Neural progenitor cell (in vitro differentiated cells): ENCODE results near the gene REL. TPM values are rescaled to one million over a fixed set of nuclear protein-coding genes. Genes with fewer than 3 reads are reported as not detected.
"Not testable (repeated sequence)": the region's sequence is repeated elsewhere in the genome, so short reads cannot be mapped to it uniquely, and the experiment has no call there.

ENCODE experiments used
- DNase-seq: peaks from one replicate; pipeline ENCODE4 v3.0.0-alpha.2; 2016; ENCODE audit warnings: low spot score
- H2AFZ ChIP-seq: fragments of 200-600 bp; sonication (generic); replicated peaks from 2 replicates; pipeline ENCODE4 v1.6.1; 2016; ENCODE audit warnings: antibody characterized with exemption
- H3F3A ChIP-seq: fragments of 200-600 bp; sonication (generic); 2 replicates; pipeline ENCODE4 v1.6.1; 2016; ENCODE audit warnings: antibody characterized with exemption, low read depth
- H3K27ac ChIP-seq: fragments of 200-600 bp; sonication (generic); 2 replicates; pipeline ENCODE4 v1.5.1; 2016; ENCODE audit warnings: mild to moderate bottlenecking
- H3K27me3 ChIP-seq: fragments of 200-600 bp; sonication (generic); 2 replicates; pipeline ENCODE4 v1.6.1; 2016; ENCODE audit warnings: mild to moderate bottlenecking, moderate library complexity
- H3K36me3 ChIP-seq: fragments of 200-600 bp; sonication (generic); 2 replicates; pipeline ENCODE4 v1.5.1; 2016
- H3K4me1 ChIP-seq: fragments of 200-600 bp; sonication (generic); 2 replicates; pipeline ENCODE4 v1.6.1; 2016; ENCODE audit warnings: mixed run types
- H3K4me2 ChIP-seq: fragments of 200-600 bp; sonication (generic); 2 replicates; pipeline ENCODE4 v1.6.1; 2016
- H3K4me3 ChIP-seq: fragments of 200-600 bp; sonication (generic); 2 replicates; pipeline ENCODE4 v1.5.1; 2016
- H3K79me2 ChIP-seq: fragments of 200-600 bp; sonication (generic); 2 replicates; pipeline ENCODE4 v1.6.1; 2016; ENCODE audit warnings: low read depth
- H3K9ac ChIP-seq: fragments of 200-600 bp; sonication (generic); 2 replicates; pipeline ENCODE4 v1.6.1; 2016
- H3K9me3 ChIP-seq: fragments of 200-600 bp; sonication (generic); 2 replicates; pipeline ENCODE4 v1.5.1; 2016; ENCODE audit warnings: low read depth
- H4K20me1 ChIP-seq: fragments of 200-600 bp; sonication (generic); 2 replicates; pipeline ENCODE4 v1.6.1; 2016; ENCODE audit warnings: low read depth
- H3K27ac Mint-ChIP-seq: 3 replicates; pipeline ENCODE4 v1.8.0; 2021; ENCODE audit warnings: mixed read lengths
- H3K27me3 Mint-ChIP-seq: 2 replicates; pipeline ENCODE4 v1.8.0; 2022; ENCODE audit warnings: low read depth, mild to moderate bottlenecking, inconsistent platforms, moderate library complexity, mixed read lengths; ENCODE audit not compliant: insufficient read depth
- H3K36me3 Mint-ChIP-seq: 3 replicates; pipeline ENCODE4 v1.8.0; 2021; ENCODE audit warnings: mixed read lengths
- H3K4me1 Mint-ChIP-seq: 3 replicates; pipeline ENCODE4 v1.8.0; 2021; ENCODE audit warnings: mixed read lengths
- H3K4me3 Mint-ChIP-seq: 3 replicates; pipeline ENCODE4 v1.8.0; 2021; ENCODE audit warnings: mild to moderate bottlenecking, moderate library complexity, mixed read lengths
- H3K9me3 Mint-ChIP-seq: 3 replicates; pipeline ENCODE4 v1.8.0; 2020; ENCODE audit warnings: mixed read lengths
- EZH2 ChIP-seq: fragments of 200-600 bp; sonication (generic); IDR thresholded peaks from 2 replicates; pipeline ENCODE4 v1.6.1; 2017; ENCODE audit warnings: antibody characterized with exemption, mild to moderate bottlenecking, moderate library complexity
- EZH2phosphoT487 ChIP-seq: fragments of 200-600 bp; sonication (generic); IDR thresholded peaks from 2 replicates; pipeline ENCODE4 v1.6.1; 2017; ENCODE audit warnings: antibody characterized with exemption
- total RNA-seq: library from RNA; depleted of rRNA; stranded (reverse); fragments of >200 nt; gene quantifications from 2 replicates; pipeline ENCODE4 v1.2.3, GENCODE V29; 2015; ENCODE audit warnings: low replicate concordance
- TF ChIP-seq, protein P1 (sequence below): fragments of 200-600 bp; sonication (generic); IDR thresholded peaks from 2 replicates; pipeline ENCODE4 v1.5.1; 2017; ENCODE audit warnings: antibody characterized with exemption, mild to moderate bottlenecking

The REL gene
- total RNA-seq, 1 donor from 2014 or later: 12.0 TPM

GRCh38 chr2:60926741-60927552 lies 45.6 kb downstream of the REL start:
- no peak for DNase-seq
- H3K9ac ChIP-seq: no peak overlapping the region
- H3K27ac ChIP-seq: no peak overlapping the region
- H3F3A ChIP-seq: no peaks in the 10 kb centered on the region
- peaks cover 13% of the 10 kb centered on the region for H3K36me3 ChIP-seq
- Mint-ChIP-seq H3K36me3 (peaks cover 24% of the 10 kb centered on the region), H3K27me3 (no peaks in the 10 kb centered on the region), H3K27ac (no peak overlapping the region), H3K4me3 (no peak overlapping the region), H3K9me3 (no peaks in the 10 kb centered on the region), H3K4me1 (no peaks in the 10 kb centered on the region)
- no peak overlapping the region for H3K4me3 ChIP-seq
- H4K20me1 ChIP-seq: no peaks in the 10 kb centered on the region
- no peaks in the 10 kb centered on the region for H3K27me3 ChIP-seq
- H3K4me1 ChIP-seq: no peaks in the 10 kb centered on the region
- no peak overlapping the region for H3K4me2 ChIP-seq
- H3K9me3 ChIP-seq: no peaks in the 10 kb centered on the region
- no peaks in the 10 kb centered on the region for H3K79me2 ChIP-seq
- TF ChIP-seq, protein P1, sequence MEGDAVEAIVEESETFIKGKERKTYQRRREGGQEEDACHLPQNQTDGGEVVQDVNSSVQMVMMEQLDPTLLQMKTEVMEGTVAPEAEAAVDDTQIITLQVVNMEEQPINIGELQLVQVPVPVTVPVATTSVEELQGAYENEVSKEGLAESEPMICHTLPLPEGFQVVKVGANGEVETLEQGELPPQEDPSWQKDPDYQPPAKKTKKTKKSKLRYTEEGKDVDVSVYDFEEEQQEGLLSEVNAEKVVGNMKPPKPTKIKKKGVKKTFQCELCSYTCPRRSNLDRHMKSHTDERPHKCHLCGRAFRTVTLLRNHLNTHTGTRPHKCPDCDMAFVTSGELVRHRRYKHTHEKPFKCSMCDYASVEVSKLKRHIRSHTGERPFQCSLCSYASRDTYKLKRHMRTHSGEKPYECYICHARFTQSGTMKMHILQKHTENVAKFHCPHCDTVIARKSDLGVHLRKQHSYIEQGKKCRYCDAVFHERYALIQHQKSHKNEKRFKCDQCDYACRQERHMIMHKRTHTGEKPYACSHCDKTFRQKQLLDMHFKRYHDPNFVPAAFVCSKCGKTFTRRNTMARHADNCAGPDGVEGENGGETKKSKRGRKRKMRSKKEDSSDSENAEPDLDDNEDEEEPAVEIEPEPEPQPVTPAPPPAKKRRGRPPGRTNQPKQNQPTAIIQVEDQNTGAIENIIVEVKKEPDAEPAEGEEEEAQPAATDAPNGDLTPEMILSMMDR: no peak
- TF ChIP-seq EZH2phosphoT487 (no peak), EZH2 (no peak)
- no peak overlapping the region for H2AFZ ChIP-seq

DNA sequence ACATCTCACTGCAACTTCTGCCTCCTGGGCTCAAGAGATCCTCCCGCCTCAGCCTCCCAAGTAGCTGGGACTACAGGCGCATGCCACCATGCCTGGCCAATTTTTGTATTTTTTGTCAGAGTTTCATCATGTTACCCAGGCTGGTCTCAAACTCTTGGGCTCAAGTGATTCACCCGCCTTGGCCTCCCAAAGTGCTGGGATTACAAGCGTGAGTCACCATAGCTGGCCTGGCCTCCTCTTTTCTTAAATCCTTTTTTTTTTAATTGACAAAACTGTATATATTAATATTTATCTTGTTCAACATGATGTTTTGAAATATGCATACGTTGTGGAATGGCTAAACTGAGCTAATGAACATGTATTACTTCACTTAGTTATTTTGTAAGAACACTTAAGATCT lies 50.7 kb downstream of the REL start:
- H3K4me1 ChIP-seq, H3K27ac Mint-ChIP-seq, H3K4me1 Mint-ChIP-seq, H3K79me2 ChIP-seq, DNase-seq, H3K9ac ChIP-seq, H4K20me1 ChIP-seq, H3K27ac ChIP-seq, H3K4me3 ChIP-seq, H3K9me3 ChIP-seq, H3K27me3 ChIP-seq, H2AFZ ChIP-seq, H3K27me3 Mint-ChIP-seq, H3K36me3 ChIP-seq, H3K9me3 Mint-ChIP-seq, H3K4me2 ChIP-seq, H3K4me3 Mint-ChIP-seq, H3K36me3 Mint-ChIP-seq, H3F3A ChIP-seq: not testable (repeated sequence)

- no peak overlapping the region for H3K4me2 ChIP-seq
- no peak overlapping the region for H3K27ac ChIP-seq
- no peaks in the 10 kb centered on the region for H3K36me3 ChIP-seq
- H3K4me1 Mint-ChIP-seq: no peaks in the 10 kb centered on the region
- H3F3A ChIP-seq: no peaks in the 10 kb centered on the region
- no peak for DNase-seq
- H3K27me3 Mint-ChIP-seq: peaks cover 2% of the 10 kb centered on the region
- H3K4me3 ChIP-seq: no peak overlapping the region
- no peaks in the 10 kb centered on the region for H4K20me1 ChIP-seq
- no peak overlapping the region for H3K27ac Mint-ChIP-seq
- no peaks in the 10 kb centered on the region for H3K9me3 Mint-ChIP-seq
- no peak overlapping the region for H2AFZ ChIP-seq
- H3K4me1 ChIP-seq: no peaks in the 10 kb centered on the region
- no peaks in the 10 kb centered on the region for H3K27me3 ChIP-seq
- TF ChIP-seq, protein P1: no peak
- TF ChIP-seq EZH2phosphoT487 (no peak), EZH2 (no peak)
- H3K9me3 ChIP-seq: no peaks in the 10 kb centered on the region
- no peaks in the 10 kb centered on the region for H3K79me2 ChIP-seq
- H3K4me3 Mint-ChIP-seq: no peak overlapping the region
- no peak overlapping the region for H3K9ac ChIP-seq
- H3K36me3 Mint-ChIP-seq: peaks cover under 1% of the 10 kb centered on the region
These were observed 51.6 kb downstream of the REL start for GRCh38 chr2:60932954-60933353.

- TF ChIP-seq EZH2: no peak
- no peak for TF ChIP-seq EZH2phosphoT487
- TF ChIP-seq, protein P1: no peak
- H3K4me3 ChIP-seq: no peak overlapping the region
- DNase-seq: no peak
- Mint-ChIP-seq H3K27ac (no peak overlapping the region), H3K4me1 (no peaks in the 10 kb centered on the region), H3K4me3 (no peak overlapping the region), H3K36me3 (no peaks in the 10 kb centered on the region), H3K27me3 (peaks cover 2% of the 10 kb centered on the region), H3K9me3 (no peaks in the 10 kb centered on the region)
- H2AFZ ChIP-seq: no peak overlapping the region
- no peaks in the 10 kb centered on the region for H3K79me2 ChIP-seq
- no peak overlapping the region for H3K27ac ChIP-seq
- no peaks in the 10 kb centered on the region for H4K20me1 ChIP-seq
- no peaks in the 10 kb centered on the region for H3F3A ChIP-seq
- H3K4me2 ChIP-seq: no peak overlapping the region
- H3K4me1 ChIP-seq: no peaks in the 10 kb centered on the region
- H3K36me3 ChIP-seq: no peaks in the 10 kb centered on the region
- H3K9me3 ChIP-seq: no peaks in the 10 kb centered on the region
- H3K9ac ChIP-seq: no peak overlapping the region
- H3K27me3 ChIP-seq: no peaks in the 10 kb centered on the region
These were observed 52.9 kb downstream of the REL start for GRCh38 chr2:60934165-60934722.
